Measurements from ENCODE around the gene DYSF.

Gene DYSF

GRCh38 chr2:71503837-71504236, 50.5 kb downstream of the DYSF start:
- DNase-seq, result no peak

DNA sequence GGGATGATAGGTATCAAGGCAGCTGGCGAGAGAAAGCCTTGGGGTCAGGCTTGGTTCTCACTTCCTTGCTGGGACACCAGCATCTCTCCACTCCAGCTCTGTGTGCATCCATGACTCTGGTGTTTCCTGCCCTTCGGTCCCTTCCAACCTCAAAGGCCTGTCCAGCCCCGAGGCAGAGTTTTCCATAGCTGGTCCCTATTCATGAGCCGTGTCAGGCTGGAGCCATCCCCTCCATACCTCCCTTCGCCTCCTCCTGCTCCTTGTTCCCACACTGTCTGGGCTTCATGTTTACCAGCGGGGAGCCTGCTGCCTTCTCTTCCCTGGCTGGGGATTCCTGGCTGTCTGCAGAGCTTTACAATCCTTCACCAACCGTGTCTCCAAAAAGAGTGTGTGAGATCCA, 51.2 kb downstream of the DYSF start:
- DNase-seq, result no peak

- DNase-seq, result no peak
Observed at GRCh38 chr2:71505086-71505769, 51.9 kb downstream of the DYSF start.

DNA sequence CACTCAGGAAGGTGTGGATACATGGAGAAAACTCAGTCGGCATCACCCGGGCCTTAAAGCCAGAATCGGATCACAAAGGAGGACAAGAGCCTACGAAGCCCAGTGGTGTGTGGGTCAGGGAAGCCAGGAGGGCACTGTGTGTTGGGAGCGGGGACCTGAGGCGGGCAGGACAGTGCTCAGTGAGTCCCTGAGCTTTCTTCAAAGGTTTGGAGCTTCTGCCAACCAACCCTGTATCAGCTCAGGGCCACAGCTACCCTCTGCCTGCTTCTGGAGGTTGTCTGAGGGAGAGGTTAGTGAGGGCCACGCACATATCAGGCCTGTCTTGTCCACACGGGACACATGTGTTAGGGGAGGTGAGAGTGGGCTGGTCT, 52.4 kb downstream of the DYSF start:
- no peak for DNase-seq

- DNase-seq, result no peak
Observed at GRCh38 chr2:71506222-71507153, 53.1 kb downstream of the DYSF start.

DNA sequence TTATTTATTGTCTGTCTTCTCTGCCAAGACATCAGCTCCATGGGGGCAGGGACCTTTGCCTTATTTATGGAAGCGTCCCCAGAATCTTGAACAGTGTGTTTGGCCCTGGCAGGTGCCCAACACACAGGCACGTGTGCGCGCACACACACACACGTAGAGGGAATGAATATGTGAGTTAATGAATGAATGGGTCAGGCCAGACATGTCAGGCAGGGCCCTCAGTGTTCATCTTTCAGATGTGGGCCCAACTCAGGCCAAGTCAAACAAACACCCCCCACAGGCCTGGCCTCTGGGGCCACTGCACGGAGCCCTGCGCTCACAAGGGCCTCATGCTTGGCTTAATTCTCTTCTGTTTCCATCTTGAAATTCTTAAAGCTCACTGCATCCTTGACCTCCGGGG, 54.1 kb downstream of the DYSF start:
- DNase-seq, result no peak

DNA sequence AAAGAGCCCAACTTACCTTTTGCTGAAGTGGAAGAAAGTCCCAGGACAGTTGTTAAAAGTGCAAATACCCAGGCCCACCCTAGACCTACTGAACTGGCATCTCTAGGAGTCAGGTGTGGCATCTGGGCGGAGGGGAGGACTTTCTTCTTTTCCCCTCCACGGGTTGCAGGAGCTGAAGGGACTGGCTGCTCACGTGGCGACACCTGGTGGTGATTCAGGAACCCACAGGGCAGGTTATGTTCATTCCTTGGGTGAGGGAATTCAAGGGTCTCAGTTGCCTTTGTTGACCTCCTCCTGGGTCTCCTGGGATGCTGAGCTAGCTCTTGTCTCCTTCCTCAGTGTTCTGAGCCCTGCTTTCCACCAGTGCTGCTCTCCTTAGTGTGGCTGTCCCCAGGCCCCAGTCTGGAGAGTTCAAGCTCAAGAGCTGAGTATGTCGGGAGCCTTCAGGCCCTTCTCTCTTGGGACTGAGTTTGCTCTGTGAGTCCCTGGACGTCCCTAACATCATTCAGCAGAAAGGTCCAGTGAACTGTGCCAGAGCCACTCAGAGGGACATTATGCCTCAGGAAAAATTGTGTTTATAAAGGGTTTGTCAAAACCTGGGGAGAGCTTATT, 56.9 kb downstream of the DYSF start:
- peak; percentile 58 for DNase-seq

- no peak for DNase-seq
Observed at GRCh38 chr2:71510938-71511337, 57.6 kb downstream of the DYSF start.

- DNase-seq, result no peak
Observed at GRCh38 chr2:71511776-71512175, 58.4 kb downstream of the DYSF start.

GRCh38 chr2:71512386-71512785, 59.0 kb downstream of the DYSF start:
- DNase-seq, result no peak

GRCh38 chr2:71513096-71513495, 59.7 kb downstream of the DYSF start:
- DNase-seq, result no peak

DNA sequence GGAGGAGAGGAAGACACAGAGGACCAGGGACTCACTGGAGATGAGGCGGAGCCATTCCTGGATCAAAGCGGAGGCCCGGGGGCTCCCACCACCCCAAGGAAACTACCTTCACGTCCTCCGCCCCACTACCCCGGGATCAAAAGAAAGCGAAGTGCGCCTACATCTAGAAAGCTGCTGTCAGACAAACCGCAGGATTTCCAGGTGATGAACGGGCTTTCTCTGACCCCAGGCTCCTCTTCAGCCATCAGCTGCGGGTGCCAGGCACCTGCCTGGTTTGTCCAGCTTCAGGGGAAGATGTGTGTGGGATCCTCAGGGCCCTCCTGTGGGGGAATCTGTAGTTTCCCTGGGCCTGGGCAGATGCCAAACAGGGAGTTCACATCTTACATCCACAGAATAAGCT, 60.4 kb downstream of the DYSF start:
- DNase-seq, result no peak

DNA sequence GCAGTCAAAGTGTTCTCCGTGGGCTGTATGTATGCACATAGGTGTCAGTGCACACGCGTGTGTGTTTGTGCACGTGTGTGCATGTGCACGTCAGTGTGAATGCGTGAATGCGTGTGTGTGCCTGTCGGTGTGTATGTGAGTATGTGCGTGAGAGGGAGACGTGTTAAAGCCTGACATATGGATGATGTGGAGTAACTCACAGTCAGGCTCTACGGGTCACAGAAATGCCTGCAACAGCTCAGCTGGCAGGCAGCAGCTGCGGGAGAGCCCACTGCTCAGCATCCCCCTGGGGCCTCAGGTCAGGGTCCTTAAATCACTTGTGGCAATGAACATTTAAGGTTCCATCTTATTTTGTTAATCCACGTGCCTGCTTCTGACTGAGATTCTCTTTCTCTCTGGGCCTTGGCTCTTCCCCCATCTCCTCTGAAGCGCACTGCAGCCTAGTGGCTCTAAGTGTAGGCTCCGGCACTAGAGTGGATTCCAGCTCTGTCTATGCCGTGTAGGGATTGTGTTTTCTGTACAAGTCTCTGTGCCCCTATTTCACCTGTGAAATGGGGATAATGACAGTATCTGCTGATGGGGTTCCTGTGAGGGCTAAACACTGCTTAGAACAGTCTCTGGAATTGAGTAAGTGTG, 63.0 kb downstream of the DYSF start:
- DNase-seq, result no peak

- DNase-seq, result no peak
Observed at GRCh38 chr2:71517851-71518250, 64.5 kb downstream of the DYSF start.

DNA sequence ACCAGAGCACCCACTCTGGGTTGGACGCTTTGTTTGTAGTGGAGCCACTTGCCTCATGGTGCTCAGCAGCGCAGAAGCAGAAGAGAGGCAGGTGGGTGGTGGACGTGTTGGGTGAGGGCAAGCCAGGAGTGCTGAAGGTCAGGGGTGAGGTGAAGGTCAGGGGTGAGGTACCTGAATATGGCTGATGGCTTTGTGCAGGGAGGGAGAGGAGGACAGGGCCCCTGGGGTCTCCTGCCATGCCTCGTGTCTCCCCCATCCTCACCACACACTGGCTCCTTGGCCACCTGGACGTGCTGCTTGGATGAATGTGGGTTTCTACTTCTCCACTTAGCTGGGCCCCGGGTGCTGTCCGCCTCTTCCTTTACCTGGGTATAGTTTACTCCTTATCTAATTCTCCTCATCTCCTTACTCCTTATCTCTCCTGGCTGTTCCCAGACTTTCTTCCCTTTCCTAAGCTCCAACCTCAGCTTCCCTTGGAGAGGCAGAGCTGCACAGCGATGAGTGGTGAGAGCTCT, 68.1 kb downstream of the DYSF start:
- DNase-seq, result no peak

DNA sequence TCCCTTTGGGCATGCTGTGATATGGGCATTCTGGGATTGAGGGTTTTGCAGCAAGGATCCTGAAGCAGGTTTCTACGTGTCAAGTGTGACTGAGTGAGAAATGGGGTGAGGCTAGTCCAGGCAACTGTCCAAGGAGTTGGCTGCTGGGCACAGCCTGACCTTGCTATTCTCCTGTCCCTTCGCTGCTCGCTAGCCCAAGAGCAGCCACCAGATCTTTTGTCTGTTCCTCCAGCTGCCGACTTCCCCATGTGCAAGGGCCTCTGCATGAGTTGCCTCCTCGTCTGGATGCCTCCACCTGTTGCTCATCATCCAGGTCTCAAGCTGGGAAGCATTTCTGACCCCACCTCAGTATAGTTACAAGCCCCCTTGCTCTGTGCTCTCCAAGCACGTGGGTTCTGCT, 71.1 kb downstream of the DYSF start:
- no peak for DNase-seq

DNA sequence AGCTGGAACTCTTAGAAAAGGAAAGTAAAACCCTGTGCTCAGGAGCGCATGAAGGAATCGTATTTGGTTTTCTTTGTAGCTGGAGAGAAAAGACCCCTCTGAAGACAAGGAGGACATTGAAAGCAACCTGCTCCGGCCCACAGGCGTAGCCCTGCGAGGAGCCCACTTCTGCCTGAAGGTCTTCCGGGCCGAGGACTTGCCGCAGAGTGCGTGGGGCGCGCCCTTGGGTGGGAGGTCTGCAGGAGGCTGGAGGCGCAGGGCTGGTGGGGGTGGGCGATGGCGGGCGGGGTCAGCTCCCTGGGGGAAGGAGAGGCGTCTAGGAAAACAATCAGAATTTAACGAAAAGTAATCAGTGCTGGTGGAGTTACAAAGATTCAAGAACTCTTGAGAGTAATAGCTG, 72.8 kb downstream of the DYSF start:
- no peak for DNase-seq

- no peak for DNase-seq
Observed at GRCh38 chr2:71526975-71527374, 73.6 kb downstream of the DYSF start.

- DNase-seq, result no peak
Observed at GRCh38 chr2:71528131-71528591, 74.8 kb downstream of the DYSF start.

DNA sequence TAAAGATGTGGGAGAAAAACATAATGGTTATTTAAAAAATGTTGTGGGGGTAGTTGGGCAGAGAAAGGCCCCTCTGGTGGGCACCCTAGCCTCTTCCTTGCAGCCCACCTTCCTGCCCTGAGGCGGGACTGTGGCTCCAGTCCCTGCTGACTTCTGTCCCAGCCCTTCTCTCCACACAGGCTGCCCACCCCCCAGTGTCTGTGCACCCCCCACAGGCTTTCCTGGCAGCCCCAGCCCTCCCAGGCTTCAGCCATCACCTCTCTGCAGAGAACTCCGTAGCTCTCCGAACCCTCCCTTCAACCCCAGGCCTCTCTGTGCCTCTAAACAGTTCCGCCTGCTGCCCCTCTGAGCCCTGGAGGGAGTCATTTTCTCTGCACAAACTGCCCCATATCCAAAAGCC, 75.4 kb downstream of the DYSF start:
- no peak for DNase-seq

DNA sequence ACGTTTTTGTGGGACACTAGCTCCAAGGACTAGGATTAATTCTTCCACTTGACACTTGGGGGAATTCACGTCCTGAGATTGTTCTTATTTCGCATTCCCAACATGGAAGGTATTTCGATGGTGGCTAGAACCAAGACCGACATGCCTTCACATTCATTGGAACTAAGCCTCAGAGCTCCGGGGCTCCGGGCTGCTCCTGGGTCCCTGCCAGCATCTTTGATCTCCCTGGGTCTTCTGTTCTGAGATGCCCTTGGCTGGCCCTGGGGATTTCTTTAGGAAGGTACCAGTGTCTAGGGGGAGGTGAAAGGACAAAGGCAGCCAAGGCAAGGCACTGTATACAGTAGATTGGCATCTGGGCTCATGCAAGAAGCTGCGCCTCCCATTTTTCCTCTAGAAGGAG, 76.8 kb downstream of the DYSF start:
- no peak for DNase-seq

- no peak for DNase-seq
Observed at GRCh38 chr2:71530641-71531332, 77.4 kb downstream of the DYSF start.
